LNCaP clone FGC (cell line): ENCODE results near the gene ATXN1.

Experiments
- DNase-seq: peaks from one replicate; pipeline ENCODE4 v3.0.0-alpha.2; 2011; ENCODE audit warnings: low read depth
- H3K4me3 ChIP-seq: 2 replicates; pipeline ENCODE4 v1.5.1; 2011; ENCODE audit warnings: mild to moderate bottlenecking, low read depth, low read length, control low read depth
- CTCF ChIP-seq: IDR thresholded peaks from 2 replicates; pipeline ENCODE4 v1.5.1; 2012; ENCODE audit warnings: mild to moderate bottlenecking; ENCODE audit not compliant: control insufficient read depth, insufficient read depth; ENCODE audit errors: extremely low read depth

Gene ATXN1

GRCh38 chr6:16782278-16782677 is 21.0 kb upstream of the ATXN1 start:
- no peak overlapping the region for H3K4me3 ChIP-seq
- no peak for TF ChIP-seq CTCF
- DNase-seq = no peak

- peak; percentile 64 for DNase-seq
- TF ChIP-seq CTCF = no peak
- H3K4me3 ChIP-seq = no peak overlapping the region
Measured at GRCh38 chr6:16781348-16782169, 20.3 kb upstream of the ATXN1 start.

- DNase-seq = no peak
- TF ChIP-seq CTCF = no peak
- no peak overlapping the region for H3K4me3 ChIP-seq
Measured at GRCh38 chr6:16778521-16778920, 17.3 kb upstream of the ATXN1 start.

- DNase-seq = no peak
- no peak overlapping the region for H3K4me3 ChIP-seq
- no peak for TF ChIP-seq CTCF
Measured at GRCh38 chr6:16777794-16778193, 16.5 kb upstream of the ATXN1 start.

GRCh38 chr6:16776394-16777017 is 15.2 kb upstream of the ATXN1 start:
- DNase-seq = no peak

GRCh38 chr6:16774437-16774836 is 13.2 kb upstream of the ATXN1 start:
- no peak for DNase-seq
- no peak for TF ChIP-seq CTCF
- H3K4me3 ChIP-seq = no peak overlapping the region

More at GRCh38 chr6:16776394-16777017, 15.2 kb upstream of the ATXN1 start:
- TF ChIP-seq CTCF = no peak
- H3K4me3 ChIP-seq = no peak overlapping the region
